Stomach smooth muscle (tissue), 2 donors: ENCODE measurements around the gene ADAT3.

Experiments used
- H3K27ac ChIP-seq: one replicate; pipeline ENCODE4 v1.7.0; 2013; ENCODE audit warnings: mild to moderate bottlenecking, low read length, inconsistent platforms
- H3K27me3 ChIP-seq, 2 donors: one replicate each; pipeline ENCODE4 v1.7.0; 2013; ENCODE audit warnings: low read length in 2 of 2; ENCODE audit not compliant: insufficient read depth in 2 of 2, control insufficient read depth in 1 of 2
- H3K36me3 ChIP-seq, 2 donors: one replicate each; pipeline ENCODE4 v1.7.0; 2013; ENCODE audit warnings: low read length in 2 of 2; ENCODE audit not compliant: control insufficient read depth in 2 of 2, insufficient read depth in 2 of 2
- H3K4me1 ChIP-seq: one replicate; pipeline ENCODE4 v1.7.0; 2013; ENCODE audit warnings: low read length; ENCODE audit not compliant: control insufficient read depth, insufficient read depth
- H3K4me3 ChIP-seq, 2 donors: one replicate each; pipeline ENCODE4 v1.7.0; 2013; ENCODE audit warnings: low read length in 2 of 2
- H3K9ac ChIP-seq, 2 donors: one replicate each; pipeline ENCODE4 v1.7.0; 2013; ENCODE audit warnings: low read length in 2 of 2, mild to moderate bottlenecking in 1 of 2
- H3K9me3 ChIP-seq, 2 donors: one replicate each; pipeline ENCODE4 v1.7.0; 2013; ENCODE audit warnings: low read length in 2 of 2; ENCODE audit not compliant: control insufficient read depth in 2 of 2
- donor health status: healthy.
- donor health status: Pancreatic carcinoma.

ADAT3 gene

DNA sequence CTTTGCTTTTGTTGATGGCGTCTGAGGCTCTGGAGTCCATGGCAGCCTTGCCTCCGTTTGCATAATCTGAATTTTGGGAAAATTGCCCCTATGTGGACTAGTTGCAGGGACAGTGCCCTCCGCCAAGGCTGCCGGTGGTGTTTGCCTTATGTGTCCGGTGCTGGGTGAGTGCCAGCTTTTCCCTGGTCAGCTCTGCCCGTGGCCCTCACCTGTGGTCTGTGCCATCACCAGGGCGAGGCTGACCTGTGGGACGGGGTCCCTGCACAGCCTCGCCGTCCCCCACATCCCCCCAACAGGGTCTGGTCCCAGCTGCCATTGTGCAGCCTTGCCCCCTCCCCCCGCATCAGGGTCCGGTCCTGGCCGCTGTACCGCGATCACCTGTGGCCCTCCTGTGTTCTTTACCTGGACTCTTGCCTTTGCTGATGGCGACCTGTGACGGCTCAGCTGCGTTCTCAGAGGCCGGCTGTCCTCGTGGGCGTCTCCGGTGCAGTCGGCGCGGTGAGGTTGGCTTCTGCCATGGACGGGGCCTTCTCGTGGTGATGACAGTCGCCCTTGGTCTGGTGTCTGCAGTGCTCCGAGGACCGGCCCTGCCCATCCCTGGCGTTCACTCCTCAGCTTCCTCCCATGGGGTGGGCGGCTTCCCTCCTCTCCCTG is 48.4 kb downstream of the ADAT3 start:
- no peaks in the 10 kb centered on the region for H3K36me3 ChIP-seq
- no peak overlapping the region for H3K9ac ChIP-seq
- no peak overlapping the region for H3K27ac ChIP-seq
- no peaks in the 10 kb centered on the region for H3K27me3 ChIP-seq
- H3K4me1 ChIP-seq: peaks cover 11% of the 10 kb centered on the region
- no peaks in the 10 kb centered on the region for H3K9me3 ChIP-seq
- no peak overlapping the region for H3K4me3 ChIP-seq

DNA sequence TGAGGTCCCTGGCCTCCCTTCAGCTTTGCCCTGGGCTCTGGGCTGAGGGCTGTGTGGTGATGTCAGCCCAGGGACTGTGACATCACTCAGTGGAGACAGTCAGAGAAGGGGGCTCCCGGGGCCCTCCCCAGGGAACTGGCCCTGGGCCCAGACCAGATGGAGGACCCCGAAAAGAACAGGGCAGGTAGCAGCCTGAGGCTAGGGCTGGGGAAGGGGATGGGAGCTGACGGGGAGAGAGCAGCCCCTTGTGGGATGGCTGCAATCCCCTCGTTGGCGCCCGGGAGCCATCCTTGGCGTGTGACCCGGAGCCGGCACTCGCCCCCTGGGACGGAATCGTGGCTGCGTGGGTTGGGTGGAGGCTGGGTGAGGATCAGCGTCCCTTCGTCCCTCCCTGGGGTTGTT is 49.3 kb downstream of the ADAT3 start:
- Histone ChIP-seq H3K27ac (no peak overlapping the region), H3K36me3 (no peaks in the 10 kb centered on the region), H3K4me3 (no peak overlapping the region)

DNA sequence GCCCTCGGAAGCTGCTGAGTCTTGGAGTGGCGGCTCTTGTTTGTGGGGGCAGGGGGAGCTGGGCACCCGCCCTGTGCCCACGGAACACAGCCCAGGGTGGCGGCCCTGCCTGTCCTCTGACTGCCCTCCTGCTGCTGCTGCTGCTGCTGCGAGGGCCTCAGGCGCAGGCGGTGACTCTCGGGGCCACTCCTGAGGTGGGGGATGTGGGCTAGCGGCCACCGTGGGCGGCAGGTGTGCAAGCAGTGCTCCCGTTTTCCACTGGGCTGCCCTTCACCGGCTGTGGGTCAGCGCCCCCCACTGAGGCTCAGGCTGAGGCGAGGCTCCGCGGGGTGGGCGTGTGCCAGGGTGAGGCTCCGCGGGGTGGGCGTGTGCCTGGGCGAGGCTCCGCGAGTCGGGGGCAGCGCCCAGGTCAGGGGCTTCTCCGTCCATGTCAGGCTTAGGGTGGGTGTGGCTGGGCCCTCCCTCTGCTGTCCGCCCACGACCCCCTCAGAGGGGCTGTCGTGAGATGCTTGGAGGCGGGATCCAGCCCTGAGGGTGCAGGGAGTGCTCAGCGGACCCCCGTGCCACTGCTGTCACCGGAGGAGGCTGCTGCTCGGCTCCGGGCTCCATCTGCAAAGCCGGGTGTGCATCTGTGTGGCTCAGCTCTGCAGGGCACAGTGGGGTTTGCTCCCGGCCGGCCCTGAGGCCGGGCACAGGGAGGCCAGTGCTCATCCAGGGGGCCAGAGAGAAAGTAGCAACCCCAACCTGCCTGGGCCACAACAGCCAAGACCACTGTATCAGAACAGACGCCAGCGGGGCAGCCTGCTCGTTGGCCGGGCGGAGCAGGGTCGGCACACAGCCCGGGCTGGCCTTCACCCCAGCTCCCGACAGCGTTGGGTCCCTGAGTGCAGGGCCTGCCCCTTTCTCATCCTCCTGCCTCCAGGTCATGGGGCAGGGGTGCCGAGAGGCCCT is 50.2 kb downstream of the ADAT3 start:
- Histone ChIP-seq H3K27ac (no peak overlapping the region), H3K9me3 (no peaks in the 10 kb centered on the region), H3K4me3 (no peak overlapping the region), H3K36me3 (no peaks in the 10 kb centered on the region), H3K27me3 (no peaks in the 10 kb centered on the region), H3K4me1 (peaks cover 11% of the 10 kb centered on the region), H3K9ac (no peak overlapping the region)

More for the DNA sequence above, 49.3 kb downstream of the ADAT3 start:
- Histone ChIP-seq H3K9me3 (no peaks in the 10 kb centered on the region), H3K4me1 (peaks cover 11% of the 10 kb centered on the region), H3K9ac (no peak overlapping the region), H3K27me3 (no peaks in the 10 kb centered on the region)

DNA sequence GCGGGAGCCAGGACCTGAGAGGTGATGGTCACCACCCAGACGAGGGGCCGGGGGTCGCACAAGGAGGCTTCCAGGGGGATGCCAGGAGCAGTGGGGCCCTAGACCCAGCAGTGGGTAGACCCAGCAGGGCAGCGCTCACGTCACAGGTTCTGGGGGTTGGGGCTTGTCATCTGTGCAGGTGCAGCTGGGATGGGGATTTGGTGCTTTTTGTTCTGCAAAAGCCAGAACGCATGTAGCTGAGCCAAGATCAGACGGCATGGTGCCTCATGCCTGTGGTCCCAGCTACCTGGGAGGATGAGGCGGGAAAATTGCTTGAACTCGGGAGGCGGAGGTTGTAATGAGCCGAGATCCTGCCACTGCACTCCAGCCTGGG is 50.9 kb downstream of the ADAT3 start:
- Histone ChIP-seq H3K27me3 (no peaks in the 10 kb centered on the region), H3K36me3 (no peaks in the 10 kb centered on the region), H3K4me3 (no peak overlapping the region), H3K4me1 (peaks cover 11% of the 10 kb centered on the region), H3K27ac (no peak overlapping the region), H3K9ac (no peak overlapping the region), H3K9me3 (no peaks in the 10 kb centered on the region)

DNA sequence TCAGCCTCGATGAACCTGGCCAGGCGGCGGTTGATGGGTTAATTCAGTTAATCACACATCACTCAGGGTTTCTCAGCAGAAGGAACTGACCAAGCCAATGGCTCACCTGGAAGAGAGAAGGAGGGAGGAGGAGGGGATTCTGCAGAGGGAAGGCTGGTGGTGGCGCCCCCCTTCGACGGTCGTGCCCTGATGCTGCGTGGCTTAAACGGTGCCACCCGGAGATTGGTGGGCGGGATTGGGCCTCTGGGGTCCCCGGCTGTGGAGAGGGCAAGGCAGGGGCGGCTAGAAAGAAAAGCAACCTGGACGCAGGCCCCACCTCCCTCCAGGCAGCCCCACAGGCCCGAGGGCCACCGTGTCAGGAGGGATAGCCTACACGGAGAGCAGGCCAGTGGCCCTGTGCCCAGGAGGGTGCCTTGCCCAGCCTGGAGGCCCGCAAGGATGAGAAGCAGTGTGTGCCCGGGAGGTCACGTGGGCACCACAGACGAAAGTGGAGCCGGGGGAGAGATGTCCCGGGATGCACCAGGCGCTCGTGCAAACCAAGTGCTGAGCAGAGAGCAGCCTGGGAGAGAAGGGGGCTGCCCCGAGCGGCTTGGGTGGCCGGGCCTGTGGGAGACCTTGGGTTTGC is 51.8 kb downstream of the ADAT3 start:
- Histone ChIP-seq H3K9ac (no peak overlapping the region), H3K27ac (no peak overlapping the region), H3K9me3 (no peaks in the 10 kb centered on the region), H3K4me1 (peaks cover 11% of the 10 kb centered on the region), H3K36me3 (no peaks in the 10 kb centered on the region), H3K4me3 (no peak overlapping the region), H3K27me3 (no peaks in the 10 kb centered on the region)

DNA sequence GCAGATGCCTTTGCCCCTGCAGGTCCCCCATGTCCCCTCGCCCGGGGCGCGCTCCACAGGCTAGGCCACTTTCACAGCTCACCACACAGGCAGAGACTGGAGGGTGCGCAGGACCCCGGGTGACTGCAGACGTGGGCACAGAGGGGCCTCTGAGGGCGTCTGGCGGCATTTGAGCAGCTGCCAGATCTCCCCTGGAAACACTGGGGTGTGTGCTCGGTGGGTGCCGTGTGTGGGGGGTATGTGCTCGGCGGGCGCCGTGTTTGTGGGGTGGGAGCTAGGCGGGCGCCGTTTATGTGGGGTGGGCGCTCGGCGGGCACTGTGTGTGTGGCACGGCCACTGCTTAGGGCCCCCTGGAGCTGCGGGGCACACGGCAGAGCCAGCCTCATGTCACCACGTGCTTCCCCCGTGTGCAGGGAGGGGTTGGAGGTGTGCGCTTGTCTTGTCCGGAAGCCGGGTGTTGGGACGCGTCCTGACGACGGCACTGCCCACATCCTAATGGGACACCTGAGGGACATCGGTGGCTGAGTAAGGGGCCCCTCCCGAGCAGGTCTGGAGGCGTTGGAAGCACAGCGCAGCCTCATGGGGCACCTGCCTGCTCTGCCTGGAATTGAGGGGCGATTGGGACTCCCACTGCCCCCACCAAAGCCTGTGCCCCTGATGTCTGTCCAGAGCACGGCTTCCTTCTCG is 52.5 kb downstream of the ADAT3 start:
- no peak overlapping the region for H3K9ac ChIP-seq

DNA sequence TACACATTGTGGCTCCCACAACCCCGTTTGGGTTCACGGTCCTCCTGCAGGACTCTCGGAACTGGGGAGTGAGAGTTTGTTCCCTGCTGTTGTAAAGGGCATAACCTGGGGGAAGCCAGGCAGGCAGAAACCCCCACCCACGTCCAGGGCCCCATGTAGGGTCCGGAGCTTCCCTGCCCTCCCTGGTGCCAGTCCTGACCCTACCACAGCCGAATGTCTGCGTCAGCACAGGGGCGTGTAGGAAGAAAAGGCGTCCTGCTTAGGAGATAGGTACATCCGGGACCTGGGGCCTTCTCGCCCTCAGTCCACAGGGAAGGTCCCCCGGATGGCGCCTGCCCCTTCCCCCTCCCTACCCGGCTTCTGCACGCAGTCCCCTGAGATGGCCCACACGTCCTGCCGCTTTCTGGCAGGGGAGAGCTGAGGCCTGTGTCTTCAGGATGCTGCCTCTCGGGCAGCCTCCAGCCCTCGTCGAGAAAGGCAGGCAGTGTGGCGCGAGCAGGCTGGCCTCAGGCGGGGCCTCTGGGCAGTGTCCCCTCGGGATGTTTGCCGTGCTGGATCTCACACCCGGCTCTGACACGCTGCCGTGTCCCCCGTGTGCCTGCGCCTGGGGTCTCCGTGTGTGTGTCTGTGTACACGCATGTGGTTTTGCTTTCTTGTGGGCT is 54.9 kb downstream of the ADAT3 start:
- H3K9ac ChIP-seq: no peak overlapping the region
- no peaks in the 10 kb centered on the region for H3K9me3 ChIP-seq
- H3K27me3 ChIP-seq: no peaks in the 10 kb centered on the region
- no peak overlapping the region for H3K27ac ChIP-seq
- no peak overlapping the region for H3K4me3 ChIP-seq
- peaks cover 0 to 2% of the 10 kb centered on the region in 2 donors for H3K36me3 ChIP-seq
- H3K4me1 ChIP-seq: peaks cover 7% of the 10 kb centered on the region

More for the DNA sequence above, 52.5 kb downstream of the ADAT3 start:
- Histone ChIP-seq H3K27ac (no peak overlapping the region), H3K4me3 (no peak overlapping the region), H3K36me3 (peaks cover 0 to under 1% of the 10 kb centered on the region in 2 donors), H3K4me1 (peaks cover 11% of the 10 kb centered on the region), H3K27me3 (no peaks in the 10 kb centered on the region), H3K9me3 (no peaks in the 10 kb centered on the region)

DNA sequence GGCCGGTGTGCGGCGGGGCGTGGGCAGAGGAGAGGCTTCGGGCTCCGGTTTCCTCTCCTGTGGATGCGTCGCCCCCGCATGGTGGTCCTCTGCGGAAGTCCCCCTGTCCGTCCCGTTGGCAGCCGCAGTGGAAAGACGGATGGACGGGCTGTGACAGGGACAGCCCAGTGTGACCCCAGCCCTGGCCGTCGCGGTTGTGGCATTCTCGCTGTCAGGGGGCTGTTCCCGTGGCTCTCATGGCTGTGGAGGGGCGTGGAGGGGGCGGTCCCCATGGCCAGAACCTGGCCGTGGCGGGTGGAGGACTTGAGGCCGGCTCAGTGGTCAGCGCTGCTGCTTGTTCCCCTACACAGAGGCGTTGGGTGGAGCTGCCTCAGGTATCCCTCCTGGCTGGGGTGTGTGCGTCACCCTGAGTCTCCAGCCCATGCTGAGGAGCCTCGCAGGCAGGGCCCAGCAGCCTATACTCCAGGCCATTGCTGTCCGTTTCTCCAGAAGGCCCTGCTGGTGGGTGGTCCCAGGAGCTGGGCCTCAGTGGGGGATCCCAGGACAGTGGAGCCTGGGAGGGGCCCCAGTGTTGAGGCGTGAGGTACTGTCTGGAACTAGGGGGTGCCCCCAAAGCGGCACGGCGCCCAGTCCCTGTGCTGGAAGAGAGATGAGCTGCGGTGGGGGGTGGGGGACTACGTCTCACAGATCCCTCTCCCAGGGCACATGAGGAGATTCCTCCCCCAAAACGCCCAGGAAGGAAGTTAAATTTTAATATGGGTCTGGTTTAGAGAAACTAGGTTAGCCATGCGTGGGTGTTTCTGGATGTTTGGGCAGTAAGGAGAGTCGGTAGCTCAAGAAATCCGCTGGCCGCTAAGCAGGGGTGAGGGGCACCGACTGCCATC is 56.0 kb downstream of the ADAT3 start:
- Histone ChIP-seq H3K27ac (no peak overlapping the region), H3K27me3 (no peaks in the 10 kb centered on the region), H3K9me3 (no peaks in the 10 kb centered on the region), H3K4me1 (peaks cover 7% of the 10 kb centered on the region), H3K4me3 (no peak overlapping the region), H3K9ac (no peak overlapping the region), H3K36me3 (peaks cover 0 to 4% of the 10 kb centered on the region in 2 donors)

DNA sequence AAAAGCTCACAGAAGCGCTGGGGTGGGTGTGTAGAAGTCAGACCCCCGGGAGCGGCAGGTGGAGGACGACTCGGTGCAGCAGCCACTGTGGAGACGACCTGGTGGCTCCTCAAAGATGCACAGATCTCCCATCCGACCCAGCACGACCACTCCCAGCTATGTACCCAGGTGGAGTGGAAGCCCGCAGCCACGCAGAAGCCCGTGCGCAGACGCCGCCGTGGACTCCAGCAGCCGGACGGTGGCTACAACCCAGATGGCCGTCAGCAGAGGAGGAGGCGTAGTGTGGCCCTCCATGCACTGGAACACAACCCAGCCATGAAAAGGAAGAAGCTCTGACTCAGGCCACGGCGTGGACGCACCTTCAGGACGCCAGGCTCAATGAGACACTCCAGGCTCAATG is 57.5 kb downstream of the ADAT3 start:
- no peaks in the 10 kb centered on the region for H3K4me1 ChIP-seq
- no peak overlapping the region for H3K9ac ChIP-seq
- peaks cover 0 to 4% of the 10 kb centered on the region in 2 donors for H3K36me3 ChIP-seq
- no peaks in the 10 kb centered on the region for H3K27me3 ChIP-seq
- no peaks in the 10 kb centered on the region for H3K9me3 ChIP-seq
- no peak overlapping the region for H3K4me3 ChIP-seq
- H3K27ac ChIP-seq: no peak overlapping the region
